GM12878 (cell line): ENCODE measurements around the gene ZSCAN22. TPM values are rescaled to one million over a fixed set of nuclear protein-coding genes. Genes with fewer than 3 reads are reported as not detected.

Experiments used
- BMI1 ChIP-seq: fragments of 450-650 bp; IDR thresholded peaks from 2 replicates; pipeline ENCODE4 v1.6.1; 2016; ENCODE audit warnings: mild to moderate bottlenecking, moderate library complexity, borderline replicate concordance
- CBFB ChIP-seq: IDR thresholded peaks from 2 replicates; pipeline ENCODE4 v1.6.1; 2016; ENCODE audit warnings: antibody characterized with exemption, low read depth
- EGR1 ChIP-seq, 2 experiments: IDR thresholded peaks; 1 replicate in 1 of 2; 2 replicates in 1 of 2; pipeline ENCODE4 v1.6.1; 2011 to 2012; ENCODE audit warnings: low read depth in 2 of 2, low read length in 2 of 2, borderline replicate concordance in 1 of 2, mild to moderate bottlenecking in 1 of 2, moderate library complexity in 1 of 2
- EZH2 ChIP-seq: IDR thresholded peaks from 2 replicates; pipeline ENCODE4 v1.6.1; 2012; ENCODE audit warnings: low read depth, mild to moderate bottlenecking, control low read depth, inconsistent platforms, low read length, borderline replicate concordance; ENCODE audit not compliant: control insufficient read depth
- FOXK2 ChIP-seq: fragments of 450-650 bp; IDR thresholded peaks from 2 replicates; pipeline ENCODE4 v1.6.1; 2017; ENCODE audit warnings: mild to moderate bottlenecking, moderate library complexity
- FOXM1 ChIP-seq: IDR thresholded peaks from 2 replicates; pipeline ENCODE4 v1.6.1; 2012; ENCODE audit warnings: low read depth, mild to moderate bottlenecking, inconsistent platforms, low read length, moderate library complexity
- MTA3 ChIP-seq: IDR thresholded peaks from 2 replicates; pipeline ENCODE4 v1.6.1; 2012; ENCODE audit warnings: low read length, inconsistent platforms, borderline replicate concordance
- NR2C1 ChIP-seq: fragments of 450-650 bp; IDR thresholded peaks from 2 replicates; pipeline ENCODE4 v1.6.1; 2017; ENCODE audit warnings: antibody characterized with exemption, mild to moderate bottlenecking, moderate library complexity
- NR2C2 ChIP-seq: IDR thresholded peaks from 2 replicates; pipeline ENCODE4 v1.6.1; 2011; ENCODE audit warnings: borderline replicate concordance, low read depth; ENCODE audit not compliant: control insufficient read depth, insufficient read length
- NR2F1 ChIP-seq: fragments of 450-650 bp; conservative IDR thresholded peaks from 2 replicates; pipeline ENCODE4 v1.6.1; 2017; ENCODE audit warnings: mild to moderate bottlenecking
- PAX5 ChIP-seq: IDR thresholded peaks from 2 replicates; pipeline ENCODE4 v1.6.1; 2011; ENCODE audit warnings: low read depth, low read length, borderline replicate concordance
- POLR2AphosphoS5 ChIP-seq: IDR thresholded peaks from 2 replicates; pipeline ENCODE4 v1.6.1; 2011; ENCODE audit warnings: mild to moderate bottlenecking, low read length, inconsistent platforms
- RELA ChIP-seq: fragments of 450-650 bp; IDR thresholded peaks from 2 replicates; pipeline ENCODE4 v1.8.0; 2014; ENCODE audit warnings: borderline replicate concordance; ENCODE audit not compliant: partially characterized antibody
- ZNF207 ChIP-seq: fragments of 450-650 bp; IDR thresholded peaks from 2 replicates; pipeline ENCODE4 v1.6.1; 2014; ENCODE audit warnings: antibody characterized with exemption, mild to moderate bottlenecking, borderline replicate concordance
- ZSCAN29 ChIP-seq: fragments of 450-650 bp; IDR thresholded peaks from 2 replicates; pipeline ENCODE4 v1.6.1; 2017; ENCODE audit warnings: mild to moderate bottlenecking, moderate library complexity
- polyA plus RNA-seq, 11 experiments: library from polyadenylated mRNA; depleted of rRNA in 4 of 11; unstranded in 6 of 11; stranded (reverse) in 5 of 11; fragments of >200 nt; fragmentation: Nextera tagmentation in 4 of 11; fragmentation: Illumina TruSeq in 1 of 11; extraction: Ambion mirVana in 4 of 11; extraction: Trizol in 1 of 11; gene quantifications; 1 replicate in 1 of 11; 2 replicates in 10 of 11; pipeline versions ENCODE4 v1.2.1 to v1.2.3, GENCODE V29; 2011 to 2016; ENCODE audit warnings: inconsistent platforms in 2 of 11, missing spikeins in 2 of 11, low read depth in 1 of 11
- total RNA-seq, 4 experiments: library from RNA; depleted of rRNA in 3 of 4; stranded (reverse); fragments of >200 nt in 3 of 4; fragmentation: Illumina TruSeq in 1 of 4; extraction: Trizol in 1 of 4; gene quantifications; 2 replicates each; pipeline versions ENCODE4 v1.2.1 to v1.2.3, GENCODE V29; 2013 to 2021
- TF ChIP-seq, protein P1 (sequence below): fragments of 450-650 bp; IDR thresholded peaks from 2 replicates; pipeline ENCODE4 v1.6.1; 2018; ENCODE audit warnings: borderline replicate concordance, mild to moderate bottlenecking; ENCODE audit not compliant: partially characterized antibody
- TF ChIP-seq, protein P2 (sequence below): IDR thresholded peaks from 2 replicates; pipeline ENCODE4 v1.6.1; 2012; ENCODE audit warnings: low read length, inconsistent platforms
- TF ChIP-seq, protein P3 (sequence below): fragments of 450-650 bp; formaldehyde crosslinking; IDR thresholded peaks from 2 replicates; pipeline ENCODE4 v1.4.0; 2020; ENCODE audit warnings: mild to moderate bottlenecking, moderate library complexity
- TF ChIP-seq, protein P4 (sequence below): fragments of 450-650 bp; IDR thresholded peaks from 2 replicates; pipeline ENCODE4 v1.6.1; 2018; ENCODE audit warnings: mild to moderate bottlenecking, low read depth, moderate library complexity; ENCODE audit not compliant: partially characterized antibody

ZSCAN22 gene
- total and polyA plus RNA-seq, 10 of the 15 experiments (the other 5 are each of a cell fraction or from before 2014, with no cell fraction given) = 0.49 to 3.9 (median 2.6) TPM

DNA sequence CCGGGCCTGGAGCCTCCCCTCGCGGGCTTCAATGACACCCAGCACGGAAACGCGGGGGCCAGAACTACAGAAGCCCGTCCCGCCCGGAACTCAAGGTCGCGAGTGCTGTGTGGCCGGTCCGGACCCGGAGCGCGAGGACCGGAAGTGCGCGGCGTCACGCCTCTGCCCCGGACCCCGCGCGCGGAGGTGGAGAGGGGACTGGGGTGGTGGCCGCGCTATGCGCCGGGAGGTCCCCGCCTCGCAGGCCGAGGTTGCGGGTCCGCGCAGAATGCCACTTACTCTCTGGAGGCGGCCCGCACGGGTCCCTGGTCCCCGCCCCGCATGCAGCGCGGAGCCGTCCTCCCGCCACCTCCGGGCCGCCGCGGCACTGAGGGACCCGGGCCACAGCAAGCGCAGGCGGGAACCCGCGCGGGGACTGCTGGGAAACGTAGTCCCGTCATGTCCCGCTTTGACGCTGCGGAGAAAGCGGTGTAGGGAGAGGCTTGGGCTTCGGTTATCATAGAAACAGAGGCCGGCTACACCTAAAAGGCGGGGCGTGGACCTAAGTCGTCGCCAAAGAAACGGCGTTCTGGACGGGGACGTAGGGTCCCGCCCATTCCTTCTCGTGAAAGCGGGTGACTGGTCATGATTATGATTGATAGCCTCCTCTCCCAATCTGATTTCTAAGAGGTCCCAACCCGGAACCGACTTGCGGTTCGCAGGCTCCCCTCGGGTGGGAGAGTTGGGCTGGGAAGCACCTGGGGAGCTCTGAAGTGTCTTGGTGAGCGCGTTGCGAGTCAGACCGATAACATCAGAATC lies 54.1 kb downstream of the ZSCAN22 start, which contains the start of gene ZNF837 (continued):
- TF ChIP-seq, protein P1, sequence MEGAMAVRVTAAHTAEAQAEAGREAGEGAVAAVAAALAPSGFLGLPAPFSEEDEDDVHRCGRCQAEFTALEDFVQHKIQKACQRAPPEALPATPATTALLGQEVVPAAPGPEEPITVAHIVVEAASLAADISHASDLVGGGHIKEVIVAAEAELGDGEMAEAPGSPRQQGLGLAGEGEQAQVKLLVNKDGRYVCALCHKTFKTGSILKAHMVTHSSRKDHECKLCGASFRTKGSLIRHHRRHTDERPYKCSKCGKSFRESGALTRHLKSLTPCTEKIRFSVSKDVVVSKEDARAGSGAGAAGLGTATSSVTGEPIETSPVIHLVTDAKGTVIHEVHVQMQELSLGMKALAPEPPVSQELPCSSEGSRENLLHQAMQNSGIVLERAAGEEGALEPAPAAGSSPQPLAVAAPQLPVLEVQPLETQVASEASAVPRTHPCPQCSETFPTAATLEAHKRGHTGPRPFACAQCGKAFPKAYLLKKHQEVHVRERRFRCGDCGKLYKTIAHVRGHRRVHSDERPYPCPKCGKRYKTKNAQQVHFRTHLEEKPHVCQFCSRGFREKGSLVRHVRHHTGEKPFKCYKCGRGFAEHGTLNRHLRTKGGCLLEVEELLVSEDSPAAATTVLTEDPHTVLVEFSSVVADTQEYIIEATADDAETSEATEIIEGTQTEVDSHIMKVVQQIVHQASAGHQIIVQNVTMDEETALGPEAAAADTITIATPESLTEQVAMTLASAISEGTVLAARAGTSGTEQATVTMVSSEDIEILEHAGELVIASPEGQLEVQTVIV = peak; percentile 89
- TF ChIP-seq FOXK2 = peak; percentile 39; the same call in 1 of the 2 replicates
- TF ChIP-seq PAX5 = peak; percentile 100
- TF ChIP-seq MTA3 = no peak
- TF ChIP-seq EZH2 = no peak
- no peak; the same call in 1 of the 2 replicates for TF ChIP-seq FOXM1
- peak; percentile 74 for TF ChIP-seq RELA
- peak; percentile 90 for TF ChIP-seq POLR2AphosphoS5
- TF ChIP-seq BMI1 = peak; percentile 100
- TF ChIP-seq ZNF207 = peak; percentile 99
- TF ChIP-seq, protein P2, sequence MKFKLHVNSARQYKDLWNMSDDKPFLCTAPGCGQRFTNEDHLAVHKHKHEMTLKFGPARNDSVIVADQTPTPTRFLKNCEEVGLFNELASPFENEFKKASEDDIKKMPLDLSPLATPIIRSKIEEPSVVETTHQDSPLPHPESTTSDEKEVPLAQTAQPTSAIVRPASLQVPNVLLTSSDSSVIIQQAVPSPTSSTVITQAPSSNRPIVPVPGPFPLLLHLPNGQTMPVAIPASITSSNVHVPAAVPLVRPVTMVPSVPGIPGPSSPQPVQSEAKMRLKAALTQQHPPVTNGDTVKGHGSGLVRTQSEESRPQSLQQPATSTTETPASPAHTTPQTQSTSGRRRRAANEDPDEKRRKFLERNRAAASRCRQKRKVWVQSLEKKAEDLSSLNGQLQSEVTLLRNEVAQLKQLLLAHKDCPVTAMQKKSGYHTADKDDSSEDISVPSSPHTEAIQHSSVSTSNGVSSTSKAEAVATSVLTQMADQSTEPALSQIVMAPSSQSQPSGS = no peak
- TF ChIP-seq, protein P3, sequence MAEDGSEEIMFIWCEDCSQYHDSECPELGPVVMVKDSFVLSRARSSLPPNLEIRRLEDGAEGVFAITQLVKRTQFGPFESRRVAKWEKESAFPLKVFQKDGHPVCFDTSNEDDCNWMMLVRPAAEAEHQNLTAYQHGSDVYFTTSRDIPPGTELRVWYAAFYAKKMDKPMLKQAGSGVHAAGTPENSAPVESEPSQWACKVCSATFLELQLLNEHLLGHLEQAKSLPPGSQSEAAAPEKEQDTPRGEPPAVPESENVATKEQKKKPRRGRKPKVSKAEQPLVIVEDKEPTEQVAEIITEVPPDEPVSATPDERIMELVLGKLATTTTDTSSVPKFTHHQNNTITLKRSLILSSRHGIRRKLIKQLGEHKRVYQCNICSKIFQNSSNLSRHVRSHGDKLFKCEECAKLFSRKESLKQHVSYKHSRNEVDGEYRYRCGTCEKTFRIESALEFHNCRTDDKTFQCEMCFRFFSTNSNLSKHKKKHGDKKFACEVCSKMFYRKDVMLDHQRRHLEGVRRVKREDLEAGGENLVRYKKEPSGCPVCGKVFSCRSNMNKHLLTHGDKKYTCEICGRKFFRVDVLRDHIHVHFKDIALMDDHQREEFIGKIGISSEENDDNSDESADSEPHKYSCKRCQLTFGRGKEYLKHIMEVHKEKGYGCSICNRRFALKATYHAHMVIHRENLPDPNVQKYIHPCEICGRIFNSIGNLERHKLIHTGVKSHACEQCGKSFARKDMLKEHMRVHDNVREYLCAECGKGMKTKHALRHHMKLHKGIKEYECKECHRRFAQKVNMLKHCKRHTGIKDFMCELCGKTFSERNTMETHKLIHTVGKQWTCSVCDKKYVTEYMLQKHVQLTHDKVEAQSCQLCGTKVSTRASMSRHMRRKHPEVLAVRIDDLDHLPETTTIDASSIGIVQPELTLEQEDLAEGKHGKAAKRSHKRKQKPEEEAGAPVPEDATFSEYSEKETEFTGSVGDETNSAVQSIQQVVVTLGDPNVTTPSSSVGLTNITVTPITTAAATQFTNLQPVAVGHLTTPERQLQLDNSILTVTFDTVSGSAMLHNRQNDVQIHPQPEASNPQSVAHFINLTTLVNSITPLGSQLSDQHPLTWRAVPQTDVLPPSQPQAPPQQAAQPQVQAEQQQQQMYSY (CRISPR knock-in tag) = no peak
- TF ChIP-seq, protein P4, sequence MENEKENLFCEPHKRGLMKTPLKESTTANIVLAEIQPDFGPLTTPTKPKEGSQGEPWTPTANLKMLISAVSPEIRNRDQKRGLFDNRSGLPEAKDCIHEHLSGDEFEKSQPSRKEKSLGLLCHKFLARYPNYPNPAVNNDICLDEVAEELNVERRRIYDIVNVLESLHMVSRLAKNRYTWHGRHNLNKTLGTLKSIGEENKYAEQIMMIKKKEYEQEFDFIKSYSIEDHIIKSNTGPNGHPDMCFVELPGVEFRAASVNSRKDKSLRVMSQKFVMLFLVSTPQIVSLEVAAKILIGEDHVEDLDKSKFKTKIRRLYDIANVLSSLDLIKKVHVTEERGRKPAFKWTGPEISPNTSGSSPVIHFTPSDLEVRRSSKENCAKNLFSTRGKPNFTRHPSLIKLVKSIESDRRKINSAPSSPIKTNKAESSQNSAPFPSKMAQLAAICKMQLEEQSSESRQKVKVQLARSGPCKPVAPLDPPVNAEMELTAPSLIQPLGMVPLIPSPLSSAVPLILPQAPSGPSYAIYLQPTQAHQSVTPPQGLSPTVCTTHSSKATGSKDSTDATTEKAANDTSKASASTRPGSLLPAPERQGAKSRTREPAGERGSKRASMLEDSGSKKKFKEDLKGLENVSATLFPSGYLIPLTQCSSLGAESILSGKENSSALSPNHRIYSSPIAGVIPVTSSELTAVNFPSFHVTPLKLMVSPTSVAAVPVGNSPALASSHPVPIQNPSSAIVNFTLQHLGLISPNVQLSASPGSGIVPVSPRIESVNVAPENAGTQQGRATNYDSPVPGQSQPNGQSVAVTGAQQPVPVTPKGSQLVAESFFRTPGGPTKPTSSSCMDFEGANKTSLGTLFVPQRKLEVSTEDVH = peak; percentile 54
- peak; percentile 92 for TF ChIP-seq NR2F1
- TF ChIP-seq NR2C1 = peak; percentile 90
- peak; percentile 76 for TF ChIP-seq CBFB
- TF ChIP-seq EGR1 (IDR thresholded peaks at IDR 0.05; ENCODE audit: borderline replicate concordance in 1 of 2, low read depth in 2 of 2, low read length in 2 of 2) = peak; percentile 85 to 88
- TF ChIP-seq NR2C2 = no peak
- TF ChIP-seq ZSCAN29 = peak; percentile 76
